GM12892 (cell line): Measurements from ENCODE around the gene EIF4A3.

ENCODE experiments used
- POLR2A ChIP-seq: IDR thresholded peaks from 2 replicates; pipeline ENCODE4 v1.6.1; 2011; ENCODE audit warnings: low read depth, low read length, control low read depth
- TAF1 ChIP-seq: IDR thresholded peaks from 2 replicates; pipeline ENCODE4 v1.6.1; 2011; ENCODE audit warnings: low read depth, mild to moderate bottlenecking, control low read depth, low read length, borderline replicate concordance

- TF ChIP-seq TAF1 (no peak), POLR2A (no peak)
Measured at GRCh38 chr17:80187515-80187941, 40.6 kb upstream of the EIF4A3 start.
